Smooth muscle cell (in vitro differentiated cells): ENCODE results near the gene MYOM1. TPM values are rescaled to one million over a fixed set of nuclear protein-coding genes. Genes with fewer than 3 reads are reported as not detected.

ENCODE experiments used
- DNase-seq: peaks from one replicate; lab custom pipeline; 2025; ENCODE audit not compliant: unreplicated experiment; lab: John Stamatoyannopoulos, UW
- H2AFZ ChIP-seq: fragments of 200-600 bp; sonication (generic); 2 replicates; pipeline ENCODE4 v1.6.0; 2016; ENCODE audit warnings: antibody characterized with exemption, low read depth, mild to moderate bottlenecking
- H3F3A ChIP-seq: fragments of 200-600 bp; sonication (generic); 2 replicates; pipeline ENCODE4 v1.6.0; 2017; ENCODE audit warnings: antibody characterized with exemption, low read depth
- H3K27ac ChIP-seq: fragments of 200-600 bp; sonication (generic); 2 replicates; pipeline ENCODE4 v1.5.1; 2016; ENCODE audit warnings: low read depth, mild to moderate bottlenecking
- H3K27me3 ChIP-seq: fragments of 200-600 bp; sonication (generic); 2 replicates; pipeline ENCODE4 v1.6.1; 2016; ENCODE audit warnings: low read depth, mild to moderate bottlenecking
- H3K36me3 ChIP-seq: fragments of 200-600 bp; sonication (generic); 2 replicates; pipeline ENCODE4 v1.5.1; 2016; ENCODE audit warnings: low read depth
- H3K4me1 ChIP-seq: fragments of 200-600 bp; sonication (generic); 2 replicates; pipeline ENCODE4 v1.5.1; 2016; ENCODE audit warnings: low read depth
- H3K4me2 ChIP-seq: fragments of 200-600 bp; sonication (generic); 2 replicates; pipeline ENCODE4 v1.6.0; 2016; ENCODE audit warnings: mild to moderate bottlenecking
- H3K4me3 ChIP-seq: fragments of 200-600 bp; sonication (generic); 2 replicates; pipeline ENCODE4 v1.5.1; 2016; ENCODE audit warnings: mild to moderate bottlenecking
- H3K79me2 ChIP-seq: fragments of 200-600 bp; sonication (generic); 2 replicates; pipeline ENCODE4 v1.6.0; 2016; ENCODE audit warnings: low read depth, mild to moderate bottlenecking
- H3K9ac ChIP-seq: fragments of 200-600 bp; sonication (generic); 2 replicates; pipeline ENCODE4 v1.6.0; 2016; ENCODE audit warnings: low read depth
- H3K9me3 ChIP-seq: fragments of 200-600 bp; sonication (generic); replicated peaks from 2 replicates; pipeline ENCODE4 v1.5.1; 2016; ENCODE audit warnings: low read depth
- H4K20me1 ChIP-seq: fragments of 200-600 bp; sonication (generic); 2 replicates; pipeline ENCODE4 v1.6.0; 2016; ENCODE audit warnings: low read depth
- WGBS: methylation state at CpG from one replicate; pipeline ENCODE4 v1.1.7; 2016; ENCODE audit warnings: low lambda C conversion rate; 5-methylcytosine and 5-hydroxymethylcytosine counted together
- polyA plus RNA-seq: library from polyadenylated mRNA; unstranded; fragments of >200 nt; fragmentation: Nextera tagmentation; extraction: Ambion mirVana; gene quantifications from 2 replicates; pipeline ENCODE4 v1.2.1, GENCODE V29; 2016
- total RNA-seq: library from RNA; depleted of rRNA; stranded (reverse); fragments of >200 nt; gene quantifications from 2 replicates; pipeline ENCODE4 v1.2.3, GENCODE V29; 2014
- TF ChIP-seq, protein P1 (sequence below): fragments of 200-600 bp; sonication (generic); IDR thresholded peaks from 2 replicates; pipeline ENCODE4 v1.5.1; 2017; ENCODE audit warnings: borderline replicate concordance, mild to moderate bottlenecking, antibody characterized with exemption; ENCODE audit not compliant: insufficient read depth, poor library complexity, severe bottlenecking

MYOM1 gene
- total and polyA plus RNA-seq, 2 experiments from 2014 or later = 0.40 to 0.87 TPM

DNA sequence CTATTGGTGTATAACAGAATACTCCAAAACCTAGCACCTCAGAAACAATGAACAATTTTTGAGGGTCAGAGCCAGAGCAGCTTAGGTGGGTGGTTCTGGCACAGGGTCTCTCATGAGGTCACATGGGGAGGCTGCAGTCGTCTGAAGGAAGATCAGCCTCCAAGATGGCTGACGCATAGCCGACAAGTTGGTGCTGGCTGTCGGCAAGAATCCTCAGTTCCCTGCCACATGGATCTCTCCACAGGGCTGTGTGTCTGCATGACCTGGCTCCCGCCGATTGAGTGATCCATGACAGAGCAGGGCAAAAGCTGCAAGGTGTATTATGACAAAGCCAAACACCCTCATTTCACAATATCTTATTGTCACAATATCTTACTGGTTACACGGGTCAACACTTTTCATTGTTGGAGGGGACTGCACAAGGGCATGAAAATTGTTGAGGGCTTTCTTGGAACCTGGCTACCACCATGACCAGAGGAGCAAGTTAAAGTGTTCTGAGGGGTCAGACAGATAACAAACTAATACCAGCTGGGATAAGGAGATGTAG is 46.4 kb upstream of the MYOM1 start:
- Histone ChIP-seq H3K9ac (no peak overlapping the region), H3K4me2 (no peak overlapping the region), H3K4me1 (peaks cover 36% of the 10 kb centered on the region), H3K79me2 (peaks cover 95% of the 10 kb centered on the region), H2AFZ (no peak overlapping the region), H3K9me3 (no peaks in the 10 kb centered on the region), H4K20me1 (peaks cover 88% of the 10 kb centered on the region), H3K27ac (peak overlapping the region; percentile 1), H3K36me3 (no peaks in the 10 kb centered on the region), H3K27me3 (no peaks in the 10 kb centered on the region), H3K4me3 (no peak overlapping the region), H3F3A (peaks cover 3% of the 10 kb centered on the region)
- DNase-seq = no peak
- TF ChIP-seq, protein P1, sequence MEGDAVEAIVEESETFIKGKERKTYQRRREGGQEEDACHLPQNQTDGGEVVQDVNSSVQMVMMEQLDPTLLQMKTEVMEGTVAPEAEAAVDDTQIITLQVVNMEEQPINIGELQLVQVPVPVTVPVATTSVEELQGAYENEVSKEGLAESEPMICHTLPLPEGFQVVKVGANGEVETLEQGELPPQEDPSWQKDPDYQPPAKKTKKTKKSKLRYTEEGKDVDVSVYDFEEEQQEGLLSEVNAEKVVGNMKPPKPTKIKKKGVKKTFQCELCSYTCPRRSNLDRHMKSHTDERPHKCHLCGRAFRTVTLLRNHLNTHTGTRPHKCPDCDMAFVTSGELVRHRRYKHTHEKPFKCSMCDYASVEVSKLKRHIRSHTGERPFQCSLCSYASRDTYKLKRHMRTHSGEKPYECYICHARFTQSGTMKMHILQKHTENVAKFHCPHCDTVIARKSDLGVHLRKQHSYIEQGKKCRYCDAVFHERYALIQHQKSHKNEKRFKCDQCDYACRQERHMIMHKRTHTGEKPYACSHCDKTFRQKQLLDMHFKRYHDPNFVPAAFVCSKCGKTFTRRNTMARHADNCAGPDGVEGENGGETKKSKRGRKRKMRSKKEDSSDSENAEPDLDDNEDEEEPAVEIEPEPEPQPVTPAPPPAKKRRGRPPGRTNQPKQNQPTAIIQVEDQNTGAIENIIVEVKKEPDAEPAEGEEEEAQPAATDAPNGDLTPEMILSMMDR = no peak
- 63% methylated on average over 7 of the region's 7 CpGs for WGBS

DNA sequence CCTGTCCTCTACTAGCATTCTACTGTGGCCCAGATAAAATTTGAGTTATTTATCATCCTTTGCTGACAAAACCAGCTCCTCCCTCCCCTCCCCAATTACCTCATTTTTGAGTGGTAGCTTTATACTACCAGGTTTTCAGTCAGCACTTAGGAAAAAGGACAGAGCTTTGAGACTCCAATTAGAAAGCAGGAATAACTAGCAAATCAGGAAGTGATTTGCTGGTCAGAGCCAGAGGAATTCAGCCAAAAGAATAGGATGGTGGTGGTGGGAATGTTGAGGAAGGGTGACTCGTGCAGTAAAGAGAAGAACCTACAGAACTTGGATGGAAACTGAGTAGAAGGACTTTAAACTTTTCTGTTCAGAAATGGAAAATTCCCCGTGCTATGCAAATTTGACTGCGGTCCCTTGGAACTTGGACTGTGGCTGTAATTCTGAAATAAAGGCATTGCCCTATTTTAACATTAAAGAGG is 45.8 kb upstream of the MYOM1 start:
- H3F3A ChIP-seq = peaks cover 8% of the 10 kb centered on the region
- H3K36me3 ChIP-seq = no peaks in the 10 kb centered on the region
- H3K4me2 ChIP-seq = peak overlapping the region; percentile 96
- H3K9me3 ChIP-seq = no peaks in the 10 kb centered on the region
- H3K9ac ChIP-seq = no peak overlapping the region
- H3K4me3 ChIP-seq = peak overlapping the region; percentile 97
- peaks cover 42% of the 10 kb centered on the region for H3K4me1 ChIP-seq
- 79% methylated on average over 3 of the region's 3 CpGs for WGBS
- H3K27me3 ChIP-seq = no peaks in the 10 kb centered on the region
- DNase-seq = no peak
- peak overlapping the region; percentile 1 for H3K27ac ChIP-seq
- peaks cover 82% of the 10 kb centered on the region for H4K20me1 ChIP-seq
- TF ChIP-seq, protein P1 = no peak
- H2AFZ ChIP-seq = no peak overlapping the region
- H3K79me2 ChIP-seq = peaks cover 89% of the 10 kb centered on the region

DNA sequence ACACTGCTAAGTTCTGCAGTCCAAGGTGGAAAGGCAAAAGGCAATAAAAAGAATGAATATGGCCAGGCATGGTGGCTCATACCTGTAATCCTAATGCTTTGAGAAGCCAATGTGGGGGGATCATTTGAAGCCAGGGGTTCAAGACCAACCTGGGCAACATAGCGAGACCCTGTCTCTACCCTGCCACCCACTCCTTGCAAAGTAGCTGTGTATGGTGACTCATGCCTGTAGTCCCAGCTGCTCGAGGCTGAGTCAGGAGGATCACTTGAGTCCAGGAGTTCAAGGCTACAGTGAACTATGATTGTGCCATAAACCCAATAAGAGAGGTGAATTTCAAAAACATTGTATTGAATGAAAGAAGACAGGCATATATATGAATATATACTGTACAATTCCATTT is 44.6 kb upstream of the MYOM1 start:
- H2AFZ ChIP-seq = no peak overlapping the region
- H3K4me1 ChIP-seq = peaks cover 43% of the 10 kb centered on the region
- DNase-seq = no peak
- H3K9ac ChIP-seq = no peak overlapping the region
- no peaks in the 10 kb centered on the region for H3K9me3 ChIP-seq
- H3F3A ChIP-seq = peaks cover 17% of the 10 kb centered on the region
- H3K36me3 ChIP-seq = no peaks in the 10 kb centered on the region
- peaks cover 84% of the 10 kb centered on the region for H3K79me2 ChIP-seq
- peak overlapping the region; percentile 96 for H3K4me2 ChIP-seq
- no peaks in the 10 kb centered on the region for H3K27me3 ChIP-seq
- TF ChIP-seq, protein P1 = no peak
- peaks cover 70% of the 10 kb centered on the region for H4K20me1 ChIP-seq
- H3K4me3 ChIP-seq = peak overlapping the region; percentile 97
- WGBS = 50% methylated on average over 2 of the region's 2 CpGs
- peak overlapping the region; percentile 21 for H3K27ac ChIP-seq
